Ovary (tissue), 3 donors: ENCODE results near the gene MKRN2.

Experiments used
- CTCF ChIP-seq, 3 donors: fragments of 450-650 bp in 2 of 3; fragments of 200-600 bp in 1 of 3; IDR thresholded peaks; one replicate each; pipeline versions ENCODE4 v1.5.1 to v1.8.0; 2016 to 2022; ENCODE audit warnings: antibody characterized with exemption in 3 of 3, mild to moderate bottlenecking in 1 of 3
- EP300 ChIP-seq: sonication (generic); formaldehyde crosslinking; IDR thresholded peaks from one replicate; pipeline ENCODE4 v1.6.1; 2017; ENCODE audit warnings: antibody characterized with exemption
- POLR2A ChIP-seq: fragments of 450-650 bp; IDR thresholded peaks from one replicate; pipeline ENCODE4 v1.6.1; 2017; ENCODE audit warnings: antibody characterized with exemption, mild to moderate bottlenecking, moderate library complexity
- donor health status: DM: no; HTN: no; CAD: no.

DNA sequence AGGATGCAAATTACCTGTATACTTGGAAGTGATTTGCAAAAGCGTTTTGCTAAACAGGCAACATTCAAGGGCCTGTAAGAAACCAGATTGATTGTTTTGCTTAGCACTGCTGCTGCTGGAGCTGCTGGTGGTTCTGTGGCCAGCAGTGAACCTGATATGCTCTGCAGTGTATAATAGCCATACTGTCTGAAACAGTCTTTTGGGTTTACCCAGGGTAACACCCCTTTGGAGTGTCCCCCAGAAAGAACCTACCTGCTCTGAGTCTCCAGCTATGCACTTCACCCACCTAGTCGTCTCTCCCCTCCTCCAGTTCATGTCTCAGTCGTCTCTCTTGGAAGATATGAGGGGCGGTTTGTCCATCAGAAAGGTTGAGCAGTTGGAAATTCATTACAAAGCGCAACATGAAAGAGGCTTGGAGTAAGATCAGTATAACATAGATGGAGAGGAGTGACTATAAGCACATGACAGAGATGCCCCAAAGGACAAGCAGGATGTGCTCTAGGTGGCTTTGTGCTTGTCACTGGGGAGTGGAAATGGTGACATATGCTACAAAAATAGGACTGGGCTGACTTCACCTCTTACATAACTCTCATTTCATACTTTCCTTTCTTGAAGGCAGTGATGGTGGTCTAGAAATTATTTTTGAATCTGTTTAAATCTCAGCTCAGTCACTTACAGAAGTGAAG, 3.8 kb downstream of the MKRN2 start:
- TF ChIP-seq CTCF (IDR thresholded peaks at IDR 0.05) = no peak
- no peak for TF ChIP-seq POLR2A
- TF ChIP-seq EP300 = no peak
